IPS-20b (cell line): ENCODE data around the gene HBM.
A peak's percentile ranks its signal among the peaks of the same experiment; 100 is the strongest.

ENCODE experiments used
- H3K27ac ChIP-seq: one replicate; pipeline ENCODE4 v1.5.1; 2013; ENCODE audit warnings: low read length
- H3K27me3 ChIP-seq: 2 replicates; pipeline ENCODE4 v1.6.1; 2013; ENCODE audit warnings: mild to moderate bottlenecking, low read length, inconsistent platforms; ENCODE audit not compliant: insufficient read depth
- H3K36me3 ChIP-seq: 2 replicates; pipeline ENCODE4 v1.6.1; 2013; ENCODE audit warnings: low read depth, mild to moderate bottlenecking, inconsistent platforms, low read length, moderate library complexity; ENCODE audit not compliant: insufficient read depth
- H3K4me1 ChIP-seq: 2 replicates; pipeline ENCODE4 v1.6.1; 2013; ENCODE audit warnings: mild to moderate bottlenecking, control low read depth, inconsistent platforms, low read length, moderate library complexity; ENCODE audit not compliant: insufficient read depth
- H3K4me3 ChIP-seq: 2 replicates; pipeline ENCODE4 v1.5.1; 2013; ENCODE audit warnings: mild to moderate bottlenecking, low read length, inconsistent platforms
- H3K9ac ChIP-seq: 2 replicates; pipeline ENCODE4 v1.6.1; 2013; ENCODE audit warnings: low read depth, mild to moderate bottlenecking, inconsistent platforms, low read length, moderate library complexity
- H3K9me3 ChIP-seq: 2 replicates; pipeline ENCODE4 v1.6.1; 2013; ENCODE audit warnings: mild to moderate bottlenecking, low read depth, low read length, inconsistent platforms; ENCODE audit not compliant: insufficient read depth

Gene HBM

DNA sequence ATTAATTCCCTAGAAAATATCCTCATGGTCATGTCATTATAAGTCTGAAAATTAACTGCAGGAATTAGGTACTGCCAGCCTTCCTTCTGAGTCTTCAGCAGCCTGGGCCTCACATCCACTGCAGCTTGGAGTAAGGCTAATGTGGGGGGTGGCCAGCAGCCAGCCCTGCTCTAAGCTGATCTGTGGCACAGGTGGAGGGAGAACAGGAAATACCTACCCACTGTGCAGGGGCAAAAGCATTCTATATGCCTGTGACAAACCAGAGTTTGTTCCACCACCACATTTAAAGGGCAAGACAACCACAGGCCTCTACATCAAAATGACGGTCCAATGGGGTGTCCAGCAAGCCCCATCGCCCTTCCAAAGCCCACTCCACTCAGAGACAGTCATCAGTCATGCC is 36.7 kb upstream of the HBM start:
- no peak overlapping the region for H3K9ac ChIP-seq
- H3K9me3 ChIP-seq: no peaks in the 10 kb centered on the region
- no peaks in the 10 kb centered on the region for H3K4me1 ChIP-seq
- H3K4me3 ChIP-seq: no peak overlapping the region
- no peak overlapping the region for H3K27ac ChIP-seq
- H3K36me3 ChIP-seq: no peaks in the 10 kb centered on the region
- H3K27me3 ChIP-seq: no peaks in the 10 kb centered on the region

DNA sequence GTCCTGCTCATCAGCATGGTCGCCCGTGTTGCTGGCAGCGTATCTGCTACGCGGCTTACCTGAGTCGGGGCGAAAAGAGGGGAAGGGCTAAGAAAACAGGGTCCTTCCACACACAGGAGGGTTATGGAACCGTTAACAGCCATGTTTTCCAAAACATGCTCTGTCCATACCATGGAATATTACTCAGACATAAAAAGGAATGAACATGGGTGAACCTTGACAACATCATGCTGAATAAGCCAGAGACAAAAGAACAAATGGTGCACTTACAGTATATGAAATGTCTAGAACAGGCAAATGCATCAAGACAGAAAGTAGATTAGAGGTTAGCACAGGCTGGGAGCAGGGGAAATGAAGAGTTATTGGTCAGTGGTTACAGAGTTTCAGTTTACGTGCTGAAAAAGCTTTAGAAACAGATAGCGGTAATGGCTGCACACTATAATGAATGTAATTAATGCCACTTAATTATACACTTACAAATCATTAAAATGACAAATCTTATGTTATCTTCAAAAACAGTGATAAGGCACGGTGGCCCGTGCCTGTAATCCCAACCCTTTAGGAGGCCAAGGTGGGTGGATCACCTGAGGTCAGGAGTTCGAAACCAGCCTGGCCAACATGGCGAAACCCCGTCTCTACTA is 35.1 kb upstream of the HBM start:
- no peak overlapping the region for H3K4me3 ChIP-seq
- no peaks in the 10 kb centered on the region for H3K4me1 ChIP-seq
- no peak overlapping the region for H3K9ac ChIP-seq
- no peaks in the 10 kb centered on the region for H3K27me3 ChIP-seq
- H3K36me3 ChIP-seq: no peaks in the 10 kb centered on the region
- no peaks in the 10 kb centered on the region for H3K9me3 ChIP-seq
- H3K27ac ChIP-seq: no peak overlapping the region

DNA sequence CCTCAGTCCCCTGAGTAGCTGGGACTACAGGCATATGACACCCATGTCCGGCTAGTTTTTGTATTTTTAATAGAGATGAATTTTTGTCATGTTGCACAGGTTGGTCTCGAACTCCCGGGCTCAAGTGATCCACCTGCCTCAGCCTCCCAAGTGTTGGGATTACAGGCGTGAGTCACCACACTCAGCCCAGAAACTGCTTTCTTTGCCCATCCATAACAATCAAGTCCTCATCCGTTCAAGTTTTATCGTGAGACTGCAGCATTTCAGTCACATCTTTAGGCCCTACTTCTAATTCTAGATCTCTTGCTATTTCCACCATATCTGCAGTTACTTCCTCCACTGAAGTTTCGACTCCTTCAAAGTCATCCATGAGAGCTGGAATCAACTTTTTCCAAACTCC is 33.7 kb upstream of the HBM start:
- H3K36me3 ChIP-seq: no peaks in the 10 kb centered on the region
- H3K4me3 ChIP-seq: no peak overlapping the region
- H3K9me3 ChIP-seq: no peaks in the 10 kb centered on the region

DNA sequence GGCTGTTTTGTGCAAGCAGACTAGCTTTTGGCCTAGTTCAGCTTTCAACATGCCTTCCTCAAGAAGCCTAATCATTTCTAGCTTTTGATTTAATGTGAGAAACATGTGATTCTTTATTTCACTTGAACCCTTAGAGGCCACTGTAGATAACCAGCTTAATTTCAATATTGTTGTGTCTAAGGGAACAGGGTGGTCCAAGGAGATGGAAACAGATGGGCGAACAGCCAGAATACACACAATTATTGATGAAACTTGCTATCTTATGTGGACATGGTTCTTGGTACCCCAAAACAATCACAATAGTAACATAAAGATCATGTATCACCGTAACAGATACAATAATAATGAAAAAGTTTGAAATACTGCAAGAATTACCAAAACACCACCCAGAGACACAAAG is 32.1 kb upstream of the HBM start:
- Histone ChIP-seq H3K27ac (no peak overlapping the region), H3K9ac (no peak overlapping the region), H3K9me3 (no peaks in the 10 kb centered on the region), H3K4me3 (no peak overlapping the region), H3K27me3 (no peaks in the 10 kb centered on the region), H3K4me1 (no peaks in the 10 kb centered on the region), H3K36me3 (no peaks in the 10 kb centered on the region)

More for the DNA sequence above, 33.7 kb upstream of the HBM start:
- H3K27ac ChIP-seq: no peak overlapping the region
- H3K4me1 ChIP-seq: no peaks in the 10 kb centered on the region
- H3K9ac ChIP-seq: no peak overlapping the region
- H3K27me3 ChIP-seq: no peaks in the 10 kb centered on the region

DNA sequence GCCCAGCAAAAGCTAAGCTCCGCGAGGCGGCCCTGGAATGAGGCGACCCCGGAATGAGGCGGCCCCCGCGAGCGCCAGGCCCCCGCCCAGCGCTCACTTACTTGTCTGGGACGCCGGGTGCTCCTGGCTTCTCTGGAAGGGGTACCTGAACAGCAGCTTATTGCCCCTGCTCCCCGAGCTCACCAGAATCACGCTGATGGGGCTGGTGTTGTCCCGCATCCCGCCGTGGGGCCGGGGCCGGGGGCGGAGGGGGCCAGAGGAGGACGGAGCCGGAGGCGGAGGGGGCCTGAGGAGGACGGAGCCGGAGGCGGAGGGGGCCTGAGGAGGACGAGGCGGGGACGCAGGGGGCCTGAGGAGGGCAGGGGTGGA is 27.7 kb upstream of the HBM start:
- H3K9ac ChIP-seq: peak overlapping the region; percentile 79; the same call in 1 of the 2 replicates
- H3K27me3 ChIP-seq: 0 out of 2 replicates have a peak, but pooled peaks cover 3% of the 10 kb centered on the region
- peak overlapping the region; percentile 78 for H3K4me3 ChIP-seq
- no peaks in the 10 kb centered on the region for H3K9me3 ChIP-seq
- no peaks in the 10 kb centered on the region for H3K4me1 ChIP-seq
- no peaks in the 10 kb centered on the region for H3K36me3 ChIP-seq
- no peak overlapping the region for H3K27ac ChIP-seq

DNA sequence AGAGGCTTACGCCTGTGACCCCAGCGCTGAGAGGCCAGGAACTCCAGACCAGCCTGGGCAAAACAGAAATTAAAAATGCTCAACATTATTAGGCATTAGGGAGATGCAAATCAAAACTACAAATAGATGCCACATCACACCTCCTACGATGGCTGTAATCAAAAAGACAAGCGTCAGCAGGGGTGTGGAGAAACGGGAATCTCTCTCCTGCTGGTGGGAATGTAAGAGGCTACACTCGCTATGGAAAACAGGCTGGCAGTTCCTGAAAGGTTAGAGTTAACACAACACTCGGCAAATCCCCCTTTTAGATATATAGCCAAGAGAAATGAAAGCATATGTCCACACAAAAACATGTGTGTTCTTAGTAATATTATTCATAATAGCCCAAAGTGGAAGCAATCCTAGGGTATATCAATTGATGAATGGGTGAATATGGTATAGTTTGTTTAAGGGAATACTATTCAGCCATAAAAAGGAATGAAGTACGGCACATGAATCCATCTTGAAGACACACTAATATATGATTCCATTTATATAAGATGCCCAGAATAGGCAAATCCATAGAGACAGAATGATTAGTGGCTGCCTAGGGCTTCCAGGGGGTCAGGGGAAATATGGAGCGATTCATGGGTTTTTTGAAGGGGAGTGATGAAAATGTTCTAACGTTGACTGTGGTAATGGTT is 25.5 kb upstream of the HBM start:
- H3K36me3 ChIP-seq: no peaks in the 10 kb centered on the region
- H3K27me3 ChIP-seq: 0 out of 2 replicates have a peak, but pooled peaks cover 3% of the 10 kb centered on the region
- H3K4me3 ChIP-seq: no peak overlapping the region
- no peak overlapping the region for H3K27ac ChIP-seq
- no peaks in the 10 kb centered on the region for H3K9me3 ChIP-seq
- H3K9ac ChIP-seq: no peak overlapping the region
- H3K4me1 ChIP-seq: no peaks in the 10 kb centered on the region

DNA sequence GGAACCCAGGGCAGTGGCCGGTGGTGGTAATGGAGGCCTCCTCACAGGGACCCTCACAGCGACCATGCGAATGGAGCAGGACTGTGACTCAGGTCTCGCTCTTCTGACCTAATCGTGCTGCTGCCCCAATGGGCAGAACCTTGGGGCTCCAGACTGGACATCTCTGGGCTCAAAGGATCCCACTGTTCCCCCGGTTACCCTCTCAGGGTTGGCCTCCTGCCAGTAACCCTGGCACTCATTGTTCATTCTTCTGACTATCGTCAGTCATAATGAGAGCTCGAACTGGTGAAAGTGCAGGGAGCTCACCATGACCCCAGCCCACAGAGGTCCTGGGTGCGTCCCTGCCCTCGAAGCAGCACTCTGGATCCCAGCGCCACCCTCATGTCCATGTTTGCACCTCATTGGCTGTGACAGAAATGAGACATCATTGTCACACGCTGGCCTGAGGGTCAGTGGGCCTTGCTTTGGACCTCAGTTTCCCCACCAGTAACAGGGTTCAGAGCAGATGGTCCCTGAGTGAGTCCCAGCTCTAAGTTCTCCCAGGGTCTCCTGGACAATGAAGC is 23.3 kb upstream of the HBM start:
- H3K36me3 ChIP-seq: no peaks in the 10 kb centered on the region
- H3K27me3 ChIP-seq: 0 out of 2 replicates have a peak, but pooled peaks cover 3% of the 10 kb centered on the region
- no peak overlapping the region for H3K27ac ChIP-seq
- no peaks in the 10 kb centered on the region for H3K4me1 ChIP-seq
- no peaks in the 10 kb centered on the region for H3K9me3 ChIP-seq
- no peak overlapping the region for H3K4me3 ChIP-seq
- H3K9ac ChIP-seq: no peak overlapping the region

DNA sequence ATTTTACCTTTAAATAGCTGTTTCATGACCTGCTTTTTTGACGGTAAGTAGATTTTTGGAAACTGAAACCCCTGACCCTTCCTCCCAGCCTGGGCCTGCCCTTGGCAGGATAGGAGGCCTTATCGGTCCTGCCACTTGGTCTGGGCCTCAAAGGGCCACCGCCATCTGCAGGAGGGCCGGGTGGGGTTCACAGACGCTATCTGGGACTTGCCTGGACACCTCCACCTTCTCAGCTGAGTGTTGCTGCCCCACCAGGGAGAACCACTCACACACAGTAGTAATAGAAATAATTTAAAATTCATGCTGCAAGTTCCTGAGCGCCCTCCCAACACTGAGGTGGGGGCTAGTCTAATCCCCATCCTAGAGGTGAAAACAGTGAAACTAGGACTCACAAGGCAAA is 22.7 kb upstream of the HBM start:
- Histone ChIP-seq H3K27me3 (0 out of 2 replicates have a peak, but pooled peaks cover 3% of the 10 kb centered on the region), H3K4me3 (no peak overlapping the region), H3K9me3 (no peaks in the 10 kb centered on the region), H3K27ac (no peak overlapping the region), H3K9ac (no peak overlapping the region), H3K4me1 (no peaks in the 10 kb centered on the region), H3K36me3 (no peaks in the 10 kb centered on the region)

DNA sequence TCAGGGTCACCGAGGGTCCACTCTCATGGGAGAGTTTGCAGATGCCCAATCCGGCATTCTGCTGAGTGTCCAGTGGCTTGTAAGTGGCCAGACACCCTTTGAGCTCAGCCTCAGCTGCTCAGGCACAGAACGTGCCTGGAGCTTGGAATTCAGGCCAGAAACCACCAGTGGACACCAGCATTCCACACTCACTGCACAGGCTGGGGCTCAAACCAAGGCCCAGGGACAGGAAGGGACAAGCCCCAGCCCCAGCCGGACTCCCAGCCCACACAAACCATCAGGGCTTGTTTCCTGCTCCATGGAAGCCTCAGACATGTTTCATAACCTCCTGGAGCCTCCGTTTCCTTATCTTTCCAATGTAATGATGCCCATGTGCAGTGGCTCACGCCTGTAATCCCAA is 22.3 kb upstream of the HBM start:
- H3K9ac ChIP-seq: no peak overlapping the region
- H3K4me1 ChIP-seq: no peaks in the 10 kb centered on the region
- peaks cover 3% of the 10 kb centered on the region for H3K27me3 ChIP-seq
- no peak overlapping the region for H3K27ac ChIP-seq
- no peaks in the 10 kb centered on the region for H3K36me3 ChIP-seq
- no peaks in the 10 kb centered on the region for H3K9me3 ChIP-seq
- H3K4me3 ChIP-seq: no peak overlapping the region

DNA sequence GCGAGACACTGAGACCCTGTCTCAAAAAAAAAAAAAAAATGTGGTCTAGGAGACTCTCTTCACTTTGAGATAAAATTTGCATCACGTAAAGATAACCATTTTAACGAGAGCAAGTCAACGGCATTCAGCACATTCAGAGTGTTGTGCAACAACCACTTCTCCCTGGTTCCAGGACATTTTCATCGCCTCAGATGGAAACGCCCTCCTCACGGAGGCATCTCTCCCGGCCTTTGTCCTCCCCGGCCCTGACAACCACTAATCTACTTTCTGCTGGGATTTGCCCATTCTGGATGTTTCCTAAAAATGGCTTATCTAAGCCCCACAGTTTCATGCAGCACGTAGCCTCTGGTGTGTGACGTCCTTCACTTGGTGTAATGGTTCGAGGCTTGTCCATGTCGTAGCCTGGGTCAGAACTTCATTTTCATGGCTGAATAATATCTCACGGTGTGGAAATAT is 21.0 kb upstream of the HBM start:
- H3K9ac ChIP-seq: no peak overlapping the region
- H3K9me3 ChIP-seq: no peaks in the 10 kb centered on the region
- peaks cover 15% of the 10 kb centered on the region for H3K27me3 ChIP-seq
- no peaks in the 10 kb centered on the region for H3K36me3 ChIP-seq
- H3K4me1 ChIP-seq: no peaks in the 10 kb centered on the region
- no peak overlapping the region for H3K27ac ChIP-seq
- no peak overlapping the region for H3K4me3 ChIP-seq

DNA sequence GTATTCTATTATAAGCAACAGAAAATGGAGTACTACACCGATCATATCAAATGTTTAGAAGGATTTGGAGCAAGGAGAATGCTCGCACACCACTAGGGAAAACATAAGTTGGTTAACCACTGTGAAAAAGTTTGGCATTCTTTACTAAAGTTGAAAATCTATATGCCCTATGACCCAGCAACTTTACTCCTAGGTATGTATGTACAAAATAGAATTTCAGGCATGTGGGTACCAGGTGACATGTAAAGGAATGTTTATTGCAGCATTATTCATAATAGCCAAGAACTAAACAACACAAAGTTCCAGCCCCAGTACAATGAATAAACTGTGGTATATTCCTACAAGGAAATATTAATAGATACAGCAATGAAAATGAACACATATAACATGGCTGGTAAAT is 19.1 kb upstream of the HBM start:
- H3K27ac ChIP-seq: no peak overlapping the region
- no peaks in the 10 kb centered on the region for H3K9me3 ChIP-seq
- H3K4me3 ChIP-seq: no peak overlapping the region
- no peak overlapping the region for H3K9ac ChIP-seq
- H3K36me3 ChIP-seq: no peaks in the 10 kb centered on the region
- no peaks in the 10 kb centered on the region for H3K4me1 ChIP-seq
- peaks cover 24% of the 10 kb centered on the region for H3K27me3 ChIP-seq

DNA sequence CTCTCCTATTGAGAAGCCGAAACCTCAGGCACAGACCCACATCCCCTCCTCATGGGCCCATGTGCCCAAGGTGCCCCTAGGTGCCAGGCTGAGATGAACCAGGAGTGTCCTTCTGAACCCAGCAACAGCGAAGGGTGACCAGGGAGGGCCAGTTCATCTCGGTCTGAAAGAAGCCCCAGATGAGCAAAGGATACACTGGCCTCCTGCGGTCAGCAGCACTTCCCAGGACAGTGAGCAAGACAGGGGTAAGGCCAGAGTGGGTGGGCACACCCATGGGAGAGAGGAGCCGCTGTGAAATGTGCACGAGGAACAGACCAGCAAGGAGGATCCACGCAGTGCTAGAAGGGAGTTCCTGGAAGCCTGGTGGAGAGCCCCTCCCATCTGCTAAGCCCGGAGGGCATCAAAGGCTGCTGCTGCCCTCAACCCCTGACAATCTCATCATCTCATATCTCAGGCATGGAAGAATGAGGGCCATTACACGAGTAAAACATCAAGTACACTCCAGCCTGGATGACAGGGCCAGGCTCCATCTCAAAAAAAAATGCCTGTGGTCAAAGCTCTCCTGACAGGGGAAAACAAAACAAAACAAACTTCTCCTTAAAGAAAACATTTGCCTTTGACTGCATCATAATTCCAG is 16.6 kb upstream of the HBM start:
- Histone ChIP-seq H3K4me3 (no peak overlapping the region), H3K27me3 (peaks cover 35% of the 10 kb centered on the region), H3K27ac (no peak overlapping the region), H3K4me1 (no peaks in the 10 kb centered on the region), H3K9ac (no peak overlapping the region), H3K9me3 (no peaks in the 10 kb centered on the region), H3K36me3 (no peaks in the 10 kb centered on the region)
